GM13977 (cell line): ENCODE measurements around the gene LRMDA.

Source experiments
- DNase-seq: peaks from one replicate; pipeline ENCODE4 v3.0.0; 2012; ENCODE audit warnings: low spot score
- in situ Hi-C: fragments of 300-500 bp; cut with MboI; formaldehyde crosslinking; loops from one replicate; pipeline ENCODE4 v1.12.0; 2022; ENCODE audit warnings: low sequenced_read_pairs, low pct_unique_long_range_greater_than_20kb, mixed read lengths, inconsistent platforms; ENCODE audit not compliant: unreplicated experiment
- TF ChIP-seq, protein P1 (sequence below): IDR thresholded peaks from 2 replicates; pipeline ENCODE4 v1.5.1; 2012; ENCODE audit warnings: mild to moderate bottlenecking, control low read depth; ENCODE audit not compliant: insufficient read depth; ENCODE audit errors: extremely low read depth, missing control alignments

LRMDA gene

GRCh38 chr10:75852851-75853484 is 421.5 kb downstream of the LRMDA start:
- TF ChIP-seq, protein P1, sequence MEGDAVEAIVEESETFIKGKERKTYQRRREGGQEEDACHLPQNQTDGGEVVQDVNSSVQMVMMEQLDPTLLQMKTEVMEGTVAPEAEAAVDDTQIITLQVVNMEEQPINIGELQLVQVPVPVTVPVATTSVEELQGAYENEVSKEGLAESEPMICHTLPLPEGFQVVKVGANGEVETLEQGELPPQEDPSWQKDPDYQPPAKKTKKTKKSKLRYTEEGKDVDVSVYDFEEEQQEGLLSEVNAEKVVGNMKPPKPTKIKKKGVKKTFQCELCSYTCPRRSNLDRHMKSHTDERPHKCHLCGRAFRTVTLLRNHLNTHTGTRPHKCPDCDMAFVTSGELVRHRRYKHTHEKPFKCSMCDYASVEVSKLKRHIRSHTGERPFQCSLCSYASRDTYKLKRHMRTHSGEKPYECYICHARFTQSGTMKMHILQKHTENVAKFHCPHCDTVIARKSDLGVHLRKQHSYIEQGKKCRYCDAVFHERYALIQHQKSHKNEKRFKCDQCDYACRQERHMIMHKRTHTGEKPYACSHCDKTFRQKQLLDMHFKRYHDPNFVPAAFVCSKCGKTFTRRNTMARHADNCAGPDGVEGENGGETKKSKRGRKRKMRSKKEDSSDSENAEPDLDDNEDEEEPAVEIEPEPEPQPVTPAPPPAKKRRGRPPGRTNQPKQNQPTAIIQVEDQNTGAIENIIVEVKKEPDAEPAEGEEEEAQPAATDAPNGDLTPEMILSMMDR, result no peak
- DNase-seq, result no peak
- in situ Hi-C loops, result no loop called here

- in situ Hi-C loops, result no loop called here
- TF ChIP-seq, protein P1, result no peak
- DNase-seq, result no peak
These were observed 425.9 kb downstream of the LRMDA start for GRCh38 chr10:75857269-75857846.

DNA sequence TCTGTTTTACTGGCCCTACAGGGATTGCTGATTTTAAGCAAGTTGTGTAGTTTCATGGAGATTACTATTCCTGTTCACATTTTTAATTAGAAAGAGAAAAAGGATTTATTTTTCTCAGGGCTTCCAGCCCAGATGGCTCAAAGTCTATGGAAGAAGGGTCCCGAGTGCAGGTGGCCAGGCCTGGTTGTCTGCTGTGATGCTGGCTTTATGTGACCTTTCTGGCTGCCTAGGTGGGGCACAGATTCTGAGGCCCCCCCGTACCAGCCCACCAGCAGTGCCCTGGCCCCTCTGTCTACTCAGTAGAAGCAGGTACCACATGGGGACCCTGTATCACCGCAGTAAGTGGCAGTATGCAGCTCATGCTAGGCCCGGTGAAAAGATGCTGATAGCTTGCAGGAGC is 426.5 kb downstream of the LRMDA start:
- TF ChIP-seq, protein P1, result no peak
- no peak for DNase-seq
- in situ Hi-C loops, result no loop called here

DNA sequence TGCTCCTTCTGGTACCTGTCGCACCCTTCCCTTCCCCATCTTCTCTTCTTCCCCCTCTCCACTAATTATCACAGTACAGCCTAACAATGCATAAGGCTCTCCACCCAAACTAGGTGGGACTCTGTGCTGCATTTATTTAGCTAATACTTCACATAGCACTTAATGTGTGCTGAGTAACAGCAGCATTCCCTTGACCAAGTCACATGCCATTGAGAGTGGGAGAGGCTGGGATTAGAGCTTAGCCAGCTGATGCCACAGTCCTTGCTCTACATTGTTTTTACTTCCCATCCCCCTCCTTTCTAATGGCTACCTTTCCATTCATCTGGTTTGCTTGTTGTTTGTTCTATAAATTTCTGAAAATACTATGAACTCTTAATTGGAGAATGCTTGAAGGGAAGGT is 426.9 kb downstream of the LRMDA start:
- in situ Hi-C loops, result no loop called here
- TF ChIP-seq, protein P1, result no peak
- no peak for DNase-seq

DNA sequence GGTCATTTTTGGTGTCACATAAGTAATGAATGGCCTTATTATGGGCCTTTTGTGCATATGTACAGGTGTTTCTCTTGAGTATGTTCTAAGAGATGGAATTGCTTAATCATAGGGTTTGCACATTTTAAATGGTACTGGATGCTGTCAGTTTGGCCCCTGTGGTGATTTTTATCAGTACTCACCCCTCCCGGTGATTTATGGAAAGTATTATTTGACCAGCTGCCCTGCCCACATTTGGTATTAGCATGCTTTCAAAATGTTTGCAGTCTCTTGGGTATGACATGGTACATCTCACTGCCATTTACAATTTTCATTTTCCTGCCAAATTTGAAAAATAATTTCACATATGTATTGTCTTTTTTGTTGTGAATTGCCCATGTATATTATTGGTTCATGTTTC is 427.7 kb downstream of the LRMDA start:
- in situ Hi-C loops, result no loop called here
- TF ChIP-seq, protein P1, result no peak
- DNase-seq, result no peak

DNA sequence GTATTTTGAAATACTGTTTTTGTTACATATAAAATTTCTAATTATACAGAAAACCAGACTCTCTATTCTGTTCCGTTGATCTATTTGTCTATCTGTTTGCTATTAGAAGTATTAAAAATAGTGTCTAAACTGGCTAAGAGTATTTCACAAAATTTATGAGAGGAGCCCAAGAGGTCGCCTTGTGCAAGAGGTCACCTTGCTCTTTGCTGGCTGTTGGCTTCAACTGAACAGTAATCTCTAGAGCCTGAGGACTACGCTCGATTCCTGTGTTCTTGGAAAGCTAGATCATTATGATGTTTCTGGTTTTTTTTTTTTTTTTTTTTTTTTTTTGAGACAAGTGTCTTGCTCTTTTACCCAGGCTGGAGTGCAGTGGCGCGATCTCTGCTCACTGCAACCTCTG is 428.6 kb downstream of the LRMDA start:
- DNase-seq, result no peak
- in situ Hi-C loops, result no loop called here
- TF ChIP-seq, protein P1, result no peak
